Activated CD8-positive, alpha-beta memory T cell treated with anti-CD3 and anti-CD28 coated beads for 48 hours (primary cell): ENCODE measurements around the gene PRR13.
A peak's percentile ranks its signal among the peaks of the same experiment; 100 is the strongest.
"Not testable (repeated sequence)": the region's sequence is repeated elsewhere in the genome, so short reads cannot be mapped to it uniquely, and the experiment has no call there.

Source experiments
- DNase-seq, 3 experiments: peaks; one replicate each; pipeline ENCODE4 v3.0.0-alpha.2; 2020; ENCODE audit warnings: low read depth in 2 of 3, low spot score in 2 of 3

The PRR13 gene, protein sequence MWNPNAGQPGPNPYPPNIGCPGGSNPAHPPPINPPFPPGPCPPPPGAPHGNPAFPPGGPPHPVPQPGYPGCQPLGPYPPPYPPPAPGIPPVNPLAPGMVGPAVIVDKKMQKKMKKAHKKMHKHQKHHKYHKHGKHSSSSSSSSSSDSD

DNA sequence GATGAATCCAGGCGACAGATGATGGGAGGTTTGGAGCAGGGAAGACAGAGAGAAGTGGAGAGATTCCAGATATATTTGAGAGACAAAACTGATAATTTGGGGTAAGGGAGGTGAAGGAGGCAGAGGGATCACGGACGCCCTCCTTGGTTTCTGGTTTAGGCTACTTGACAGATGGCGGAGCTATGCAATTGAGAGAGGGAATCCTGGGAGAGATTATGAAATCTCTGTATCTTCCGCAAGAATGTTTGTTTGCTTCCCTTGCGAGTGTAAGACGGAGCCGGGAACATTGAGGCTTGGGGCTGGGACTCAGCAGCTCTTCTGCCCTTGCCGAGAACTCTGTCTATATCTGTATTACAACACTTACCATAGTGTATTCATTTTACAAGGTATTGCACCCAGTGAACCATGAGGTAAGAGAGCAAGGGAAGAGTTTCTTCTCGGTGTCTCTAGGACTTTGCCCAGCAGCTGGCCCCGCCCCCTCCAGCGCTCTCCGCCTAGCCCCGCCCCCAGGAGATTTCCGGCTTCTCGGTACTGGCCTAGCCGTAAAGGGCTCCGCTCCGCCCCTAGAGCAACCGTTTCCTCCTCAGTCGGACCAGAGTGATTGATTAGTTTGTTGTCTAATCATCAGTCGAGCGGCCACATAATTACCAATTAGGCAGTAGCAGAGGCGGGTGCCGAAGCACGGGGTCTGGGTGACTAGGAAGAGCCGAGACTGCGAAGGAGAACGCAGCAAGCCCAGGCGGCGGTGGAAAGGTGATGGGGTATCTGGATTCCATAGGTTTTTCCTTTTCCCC lies at the start of gene PRR13:
TSS of gene PRR13 (plus strand) at position 695 of the 794 bp plus-strand sequence. CDS start 981 bp downstream, outside the sequence.
- DNase-seq, result peak; percentile 91 to 93 (median 93)

DNA sequence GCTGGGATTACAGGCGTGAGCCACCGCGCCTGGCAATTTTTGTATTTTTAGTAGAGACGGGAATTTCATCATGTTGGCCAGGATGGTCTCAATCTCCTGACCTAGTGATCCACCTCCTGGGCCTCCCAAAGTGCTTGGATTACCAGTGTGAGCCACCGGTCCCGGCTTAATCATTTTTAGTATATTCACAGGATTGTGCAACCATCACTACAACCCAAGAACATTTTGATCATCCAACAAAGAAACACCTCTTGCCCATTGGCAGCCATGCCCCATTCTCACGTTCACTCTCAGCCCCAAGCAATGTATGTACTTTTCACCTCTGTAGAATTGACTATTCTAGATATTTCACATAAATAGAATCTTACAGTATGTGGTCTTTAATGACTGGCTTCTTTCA lies 41.6 kb upstream of the PRR13 start:
- no peak for DNase-seq

DNA sequence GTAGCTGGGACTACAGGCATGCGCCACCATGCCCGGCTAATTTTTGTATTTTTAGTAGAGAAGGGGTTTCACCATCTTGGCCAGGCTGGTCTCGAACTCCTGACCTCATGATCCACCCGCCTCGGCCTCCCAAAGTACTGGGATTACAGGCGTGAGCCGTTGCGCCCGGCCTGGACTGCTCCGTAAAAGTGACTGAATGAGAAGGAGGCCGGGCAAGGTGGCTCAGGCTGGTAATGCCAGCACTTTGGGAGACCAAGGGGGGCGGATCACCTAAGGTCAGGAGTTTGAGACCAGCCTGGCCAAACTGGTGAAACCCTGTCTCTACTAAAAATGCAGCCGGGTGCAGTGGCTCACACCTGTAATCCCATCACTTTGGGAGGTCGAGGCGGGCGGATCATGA lies 39.2 kb upstream of the PRR13 start:
- DNase-seq, result not testable (repeated sequence)

DNA sequence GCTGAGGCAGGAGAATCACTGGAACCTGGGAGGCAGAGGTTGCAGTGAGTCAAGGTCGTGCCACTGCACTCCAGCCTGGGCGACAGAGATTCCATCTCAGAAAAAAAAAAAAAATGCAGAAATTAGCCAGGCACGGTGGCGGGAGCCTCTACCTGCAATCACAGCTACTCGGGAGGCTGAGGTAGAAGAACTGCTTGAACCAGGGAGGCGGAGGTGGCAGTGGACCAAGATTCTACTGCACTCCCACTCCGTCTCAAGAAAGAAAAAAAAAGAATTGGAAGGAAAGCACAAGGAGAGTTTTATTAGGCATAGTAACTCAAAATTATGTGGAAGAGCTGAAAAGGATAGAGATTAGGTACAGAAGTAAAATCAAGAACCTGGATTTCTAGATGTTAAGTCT lies 38.7 kb upstream of the PRR13 start:
- DNase-seq, result no peak

DNA sequence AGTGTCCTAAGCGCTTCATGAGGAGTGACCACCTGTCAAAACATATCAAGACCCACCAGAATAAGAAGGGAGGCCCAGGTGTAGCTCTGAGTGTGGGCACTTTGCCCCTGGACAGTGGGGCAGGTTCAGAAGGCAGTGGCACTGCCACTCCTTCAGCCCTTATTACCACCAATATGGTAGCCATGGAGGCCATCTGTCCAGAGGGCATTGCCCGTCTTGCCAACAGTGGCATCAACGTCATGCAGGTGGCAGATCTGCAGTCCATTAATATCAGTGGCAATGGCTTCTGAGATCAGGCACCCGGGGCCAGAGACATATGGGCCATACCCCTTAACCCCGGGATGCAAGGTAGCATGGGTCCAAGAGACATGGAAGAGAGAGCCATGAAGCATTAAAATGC lies 30.6 kb upstream of the PRR13 start:
- no peak for DNase-seq

DNA sequence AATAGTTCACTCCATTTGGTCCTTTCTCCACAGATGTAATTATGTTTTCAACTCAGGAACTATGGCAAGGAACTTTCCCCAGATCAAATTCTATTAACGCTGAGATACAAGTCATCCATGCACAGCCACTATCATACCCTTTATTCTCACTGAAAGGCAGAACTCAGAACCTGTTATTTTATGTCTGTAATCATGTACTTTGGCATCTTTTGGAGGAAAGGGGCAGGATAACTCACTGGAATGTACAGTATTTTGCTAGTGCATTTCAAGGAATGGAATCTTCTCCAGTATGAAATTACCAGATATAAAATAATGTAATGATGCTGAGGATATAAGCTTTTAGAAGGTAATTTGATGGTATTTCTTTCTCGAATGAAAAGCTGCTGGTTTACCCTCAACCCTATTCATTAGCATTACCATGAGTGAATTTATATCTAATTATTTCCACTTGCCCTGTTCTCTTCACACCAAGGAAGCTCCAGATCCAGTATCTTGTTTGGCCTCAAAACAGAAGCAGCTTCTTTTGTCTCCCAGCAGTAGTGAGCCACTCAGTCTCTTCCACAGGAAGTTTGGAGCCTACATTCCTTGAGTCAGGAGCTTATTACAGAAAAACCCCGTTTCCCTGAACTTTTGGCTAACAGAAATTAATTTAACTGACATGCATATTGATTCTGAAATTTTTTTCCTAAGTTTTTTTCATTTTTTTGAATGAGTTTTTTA lies 27.9 kb upstream of the PRR13 start:
- no peak for DNase-seq

DNA sequence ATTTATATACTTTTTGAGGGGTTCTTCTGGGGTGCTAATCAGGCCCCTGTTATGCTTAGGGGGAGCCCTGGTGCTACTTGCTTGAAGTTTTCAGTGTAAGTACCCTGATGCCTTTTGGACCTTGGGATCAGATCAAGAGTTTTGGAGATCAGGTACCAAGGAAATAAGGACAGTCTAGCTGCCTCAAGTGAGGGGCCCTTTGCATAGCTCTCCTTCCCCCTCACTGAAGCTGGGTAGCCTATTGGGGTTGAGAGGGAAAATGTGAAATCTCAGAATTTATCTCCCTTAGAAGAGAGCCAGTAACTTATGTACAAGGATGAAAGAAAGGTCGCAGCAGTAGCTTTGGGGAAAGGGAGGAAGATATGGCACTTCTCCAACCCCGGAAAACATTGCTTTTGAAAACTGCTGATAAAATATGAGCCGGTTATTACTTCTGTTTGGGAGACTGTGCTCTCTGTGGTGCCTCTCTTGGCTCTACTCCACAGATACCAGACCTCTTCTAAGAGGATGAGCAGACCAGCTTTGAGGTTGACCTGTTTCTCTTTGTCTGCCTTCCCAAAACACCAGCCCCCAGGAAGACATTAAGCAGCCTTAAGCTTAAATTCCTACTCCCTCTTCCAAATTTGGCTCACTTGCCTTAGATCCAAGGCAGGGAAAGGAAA lies 26.6 kb upstream of the PRR13 start:
- no peak for DNase-seq

DNA sequence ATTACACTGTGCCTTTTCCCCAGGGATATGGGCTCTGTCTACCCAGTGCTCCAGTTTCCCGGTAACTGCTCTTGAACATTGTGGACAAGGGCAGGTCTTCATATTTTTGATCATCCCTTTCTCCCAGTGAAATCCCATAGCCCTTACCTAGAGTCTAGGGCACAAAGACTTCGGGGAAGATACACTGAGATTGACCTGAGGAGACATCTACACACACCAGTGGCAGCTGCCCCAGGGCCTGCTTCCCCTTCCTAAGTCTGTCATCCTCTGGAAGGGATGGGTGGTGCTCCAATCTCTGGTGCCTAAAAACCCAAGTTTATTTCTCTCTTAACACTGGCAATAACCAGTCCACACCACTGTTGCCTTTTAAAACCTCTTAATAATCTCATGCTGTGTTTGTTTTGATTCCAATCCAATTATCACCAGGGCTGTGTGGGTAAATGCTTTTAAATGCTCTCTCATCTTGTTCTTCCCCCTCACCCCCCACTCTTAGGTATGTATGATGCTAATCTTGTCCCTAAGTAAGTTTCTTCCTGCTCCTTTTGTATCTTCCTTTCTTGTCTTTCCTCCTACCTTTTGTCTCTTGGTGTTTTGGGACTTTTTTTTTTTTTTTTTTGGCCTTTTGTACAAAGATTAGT lies 25.7 kb upstream of the PRR13 start:
- DNase-seq, result not testable (repeated sequence)

DNA sequence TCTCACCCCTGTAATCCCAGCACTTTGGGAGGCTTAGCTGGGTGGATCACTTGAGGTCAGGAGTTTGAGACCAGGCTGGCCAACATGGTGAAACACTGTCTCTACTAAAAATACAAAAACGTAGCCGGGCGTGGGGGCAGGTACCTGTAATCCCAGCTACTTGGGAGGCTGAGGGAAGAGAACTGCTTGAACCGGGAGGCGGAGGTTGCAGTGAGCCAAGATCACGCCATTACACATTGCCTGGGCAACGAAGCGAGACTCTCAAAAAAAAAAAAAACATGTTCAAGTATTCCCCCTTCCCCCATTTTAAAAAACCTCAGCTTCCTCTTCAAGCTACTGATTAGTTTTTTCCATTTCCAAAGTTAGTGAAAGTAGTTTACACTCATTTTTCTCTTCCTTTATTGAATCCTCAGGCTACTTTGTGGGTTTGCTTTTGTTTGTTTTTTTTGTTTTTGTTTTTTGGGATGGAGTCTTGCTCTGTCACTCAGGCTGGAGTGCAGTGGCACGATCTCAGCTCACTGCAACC lies 24.2 kb upstream of the PRR13 start:
- not testable (repeated sequence) for DNase-seq

DNA sequence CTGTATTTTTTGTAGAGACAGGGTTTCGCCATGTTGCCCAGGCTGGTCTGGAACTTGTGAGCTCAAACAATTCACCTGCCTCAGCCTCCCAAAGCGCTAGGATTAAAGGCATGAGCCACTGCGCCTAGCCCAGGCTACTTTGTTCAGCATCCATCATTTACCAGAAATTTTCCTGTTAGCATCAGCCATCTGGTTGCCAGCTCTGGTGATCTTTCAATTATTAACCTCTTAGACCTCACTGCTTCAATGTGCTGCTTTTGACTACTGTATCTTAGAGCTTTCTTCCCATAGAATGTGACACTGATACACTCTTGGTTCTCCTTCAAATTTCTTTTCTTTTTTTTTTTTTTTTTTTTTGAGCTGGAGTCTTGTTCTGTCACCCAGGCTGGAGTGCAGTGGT lies 23.3 kb upstream of the PRR13 start:
- DNase-seq, result no peak

DNA sequence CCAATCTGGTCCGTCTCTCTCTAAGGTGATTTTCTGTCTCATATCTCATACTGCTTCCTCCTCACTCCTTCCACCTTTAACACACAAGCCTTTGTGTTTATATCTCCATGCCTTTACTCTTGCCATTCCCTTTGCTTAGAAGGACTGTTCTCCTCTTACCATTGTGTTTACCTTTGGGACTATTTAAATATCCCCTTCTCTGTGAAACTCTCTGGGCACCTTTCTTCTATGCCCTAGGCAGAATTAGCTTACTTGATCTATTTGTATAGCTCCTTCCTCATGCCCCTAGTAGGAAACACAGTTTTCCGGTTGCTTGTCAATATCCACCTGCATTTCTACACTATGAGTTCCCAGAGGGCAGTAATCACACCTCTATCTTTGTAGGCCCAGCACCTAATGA lies 21.8 kb upstream of the PRR13 start:
- no peak for DNase-seq

DNA sequence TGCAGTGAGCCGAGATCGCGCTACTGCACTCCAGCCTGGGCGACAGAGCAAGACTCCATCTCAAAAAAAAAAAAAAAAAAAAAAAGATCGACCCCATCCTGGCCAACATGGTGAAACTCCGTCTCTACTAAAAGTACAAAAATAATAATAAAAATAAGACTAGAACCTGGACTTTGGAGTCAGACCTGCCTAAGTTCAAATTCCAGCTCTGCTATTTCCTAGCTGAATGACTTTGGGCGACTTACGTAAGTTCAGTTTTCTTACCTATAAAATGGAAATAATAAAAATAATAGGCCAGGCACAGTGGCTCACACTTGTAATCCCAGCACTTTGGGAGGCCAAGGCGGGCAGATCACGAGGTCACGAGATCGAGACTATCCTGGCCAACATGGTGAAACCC lies 19.3 kb upstream of the PRR13 start:
- not testable (repeated sequence) for DNase-seq

DNA sequence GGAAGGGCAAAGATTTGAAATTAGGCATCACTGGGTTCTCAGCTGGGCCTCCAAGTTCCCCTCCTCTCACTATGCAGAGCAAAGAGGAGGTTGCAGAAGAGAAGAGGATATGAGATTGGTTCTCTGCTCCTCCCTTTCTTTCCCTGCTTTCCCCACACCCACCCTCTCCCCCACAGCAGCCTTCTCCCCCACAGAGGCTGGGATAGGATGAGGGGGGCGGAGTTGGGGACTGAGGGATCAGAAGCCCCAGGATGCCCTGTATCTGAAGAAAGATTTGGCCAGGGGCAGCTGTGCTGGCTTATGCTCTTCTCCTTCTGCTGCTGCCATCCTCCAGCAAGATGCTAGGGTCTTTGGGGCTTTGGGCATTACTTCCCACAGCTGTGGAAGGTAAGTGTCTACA lies 17.9 kb upstream of the PRR13 start, which contains the start of gene AMHR2:
TSS of gene AMHR2 (plus strand) at position 259 of the 400 bp plus-strand sequence. CDS start at position 339, 80 bp downstream.
- no peak for DNase-seq

DNA sequence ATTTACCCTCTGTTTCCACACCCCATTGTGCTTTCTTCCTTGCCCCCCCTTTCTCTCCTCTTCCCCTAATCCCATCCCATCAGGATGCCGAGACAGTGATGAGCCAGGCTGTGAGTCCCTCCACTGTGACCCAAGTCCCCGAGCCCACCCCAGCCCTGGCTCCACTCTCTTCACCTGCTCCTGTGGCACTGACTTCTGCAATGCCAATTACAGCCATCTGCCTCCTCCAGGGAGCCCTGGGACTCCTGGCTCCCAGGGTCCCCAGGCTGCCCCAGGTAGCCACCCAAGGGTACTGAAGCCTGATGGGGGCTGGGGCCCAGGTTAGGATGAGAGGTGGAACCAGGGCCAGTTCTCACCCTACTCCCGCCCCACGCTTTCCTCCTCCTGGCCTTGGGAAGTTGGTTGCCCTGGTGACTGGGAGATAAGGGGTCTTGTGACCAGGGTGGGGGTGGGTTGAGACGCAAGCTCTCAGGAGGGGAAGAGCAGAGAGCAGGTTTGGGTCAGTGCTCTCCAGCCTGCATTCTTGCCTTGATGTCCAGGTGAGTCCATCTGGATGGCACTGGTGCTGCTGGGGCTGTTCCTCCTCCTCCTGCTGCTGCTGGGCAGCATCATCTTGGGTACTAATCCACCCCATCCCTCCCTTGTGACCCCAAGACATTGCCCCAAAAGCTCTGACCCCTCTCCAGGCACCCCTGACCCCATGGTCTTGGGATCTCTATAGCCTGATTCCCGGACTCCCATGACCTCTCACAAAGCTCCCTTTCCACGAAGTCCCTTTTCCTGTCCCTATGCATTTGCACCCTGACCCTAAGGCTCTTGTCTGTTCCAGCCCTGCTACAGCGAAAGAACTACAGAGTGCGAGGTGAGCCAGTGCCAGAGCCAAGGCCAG lies 16.7 kb upstream of the PRR13 start:
- DNase-seq, result no peak

DNA sequence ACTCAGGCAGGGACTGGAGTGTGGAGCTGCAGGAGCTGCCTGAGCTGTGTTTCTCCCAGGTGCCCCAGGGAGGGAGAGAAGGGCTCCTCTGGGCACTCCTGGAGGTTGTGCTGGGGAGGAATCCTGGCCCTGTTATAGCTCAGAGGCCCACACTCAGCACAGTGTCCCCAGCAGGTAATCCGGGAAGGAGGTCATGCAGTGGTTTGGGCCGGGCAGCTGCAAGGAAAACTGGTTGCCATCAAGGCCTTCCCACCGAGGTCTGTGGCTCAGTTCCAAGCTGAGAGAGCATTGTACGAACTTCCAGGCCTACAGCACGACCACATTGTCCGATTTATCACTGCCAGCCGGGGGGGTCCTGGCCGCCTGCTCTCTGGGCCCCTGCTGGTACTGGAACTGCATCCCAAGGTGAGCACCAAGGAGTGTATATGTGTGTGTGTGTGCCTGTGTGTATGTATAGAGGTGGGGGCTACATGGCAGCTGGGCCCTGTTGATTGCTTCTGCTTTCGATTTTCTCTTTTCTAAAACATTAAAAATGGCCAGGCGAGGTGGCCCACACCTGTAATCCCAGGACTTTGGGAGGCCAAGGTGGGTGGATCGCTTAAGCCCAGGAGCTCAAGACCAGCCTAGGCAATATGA lies 15.9 kb upstream of the PRR13 start:
- DNase-seq, result no peak

DNA sequence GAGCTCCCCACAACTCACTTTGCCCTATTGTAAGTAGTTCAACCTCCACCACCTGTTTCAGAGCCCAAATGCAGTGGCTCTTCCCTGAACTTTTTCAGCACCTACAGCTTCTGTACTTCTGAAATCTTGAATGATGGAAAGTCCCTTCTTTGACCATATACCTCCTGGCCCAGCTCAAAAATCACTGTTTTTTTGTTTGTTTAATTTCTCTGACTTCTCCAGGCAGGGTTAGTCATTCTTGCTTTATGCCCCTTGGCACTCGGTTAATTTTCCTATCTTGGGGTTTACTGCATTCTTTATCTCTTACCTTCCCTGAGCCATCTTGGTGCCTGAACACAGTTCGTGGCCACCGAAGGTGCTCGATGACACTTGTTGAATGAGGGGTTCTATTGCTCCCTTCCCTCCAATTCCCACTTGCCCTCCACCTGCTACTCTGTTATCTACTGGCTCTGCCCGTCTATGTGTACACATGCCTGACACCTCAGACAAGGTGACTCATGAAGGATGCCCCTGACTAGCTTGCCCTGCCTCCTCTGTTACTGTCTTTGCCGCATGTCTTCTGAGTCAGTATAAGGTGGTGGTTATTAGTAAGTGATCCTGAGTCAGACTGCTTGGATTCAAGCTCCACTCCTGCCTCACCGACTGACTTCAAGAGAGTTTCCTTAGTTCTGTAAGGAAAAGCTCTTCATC lies 13.5 kb upstream of the PRR13 start:
- DNase-seq, result no peak

DNA sequence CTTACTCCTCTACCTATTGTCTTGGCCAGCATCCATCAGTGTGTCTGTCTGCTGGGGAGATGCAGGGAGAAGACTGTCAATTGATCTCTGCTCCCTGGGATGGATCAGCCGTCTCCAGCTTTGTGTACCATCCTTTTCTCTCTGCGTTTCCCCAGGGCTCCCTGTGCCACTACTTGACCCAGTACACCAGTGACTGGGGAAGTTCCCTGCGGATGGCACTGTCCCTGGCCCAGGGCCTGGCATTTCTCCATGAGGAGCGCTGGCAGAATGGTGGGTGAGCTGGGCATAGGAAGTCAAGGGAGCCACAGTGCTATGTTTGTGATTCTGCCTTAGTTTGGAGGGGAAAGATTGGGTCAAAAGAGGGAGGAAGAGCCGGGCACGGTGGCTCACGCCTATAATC lies 12.8 kb upstream of the PRR13 start:
- DNase-seq, result no peak

DNA sequence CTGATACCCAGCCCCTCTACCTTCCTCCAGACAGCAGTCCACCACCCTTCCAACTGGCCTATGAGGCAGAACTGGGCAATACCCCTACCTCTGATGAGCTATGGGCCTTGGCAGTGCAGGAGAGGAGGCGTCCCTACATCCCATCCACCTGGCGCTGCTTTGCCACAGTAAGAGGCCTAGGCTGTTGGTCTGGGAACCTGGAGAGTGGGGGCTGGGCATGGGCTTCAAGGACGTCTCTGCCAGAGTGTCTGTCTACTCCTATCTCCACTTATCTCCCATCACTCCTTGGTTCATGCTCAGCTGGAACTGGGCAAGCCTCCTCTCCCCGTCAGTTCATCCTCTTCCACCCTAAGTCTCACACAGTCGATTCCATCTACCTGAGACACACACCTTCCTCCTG lies 11.4 kb upstream of the PRR13 start:
- DNase-seq, result no peak

DNA sequence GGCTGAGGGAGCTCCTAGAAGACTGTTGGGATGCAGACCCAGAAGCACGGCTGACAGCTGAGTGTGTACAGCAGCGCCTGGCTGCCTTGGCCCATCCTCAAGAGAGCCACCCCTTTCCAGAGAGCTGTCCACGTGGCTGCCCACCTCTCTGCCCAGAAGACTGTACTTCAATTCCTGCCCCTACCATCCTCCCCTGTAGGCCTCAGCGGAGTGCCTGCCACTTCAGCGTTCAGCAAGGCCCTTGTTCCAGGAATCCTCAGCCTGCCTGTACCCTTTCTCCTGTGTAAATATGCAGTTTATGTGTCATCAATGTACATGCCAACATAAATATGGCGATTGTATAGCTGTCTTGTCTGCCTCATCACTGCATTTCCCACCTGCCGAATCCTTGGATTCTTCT lies 10.3 kb upstream of the PRR13 start:
- no peak for DNase-seq
